ENCODE data around the gene CFAP299.

GRCh38 chr4:80295826-80296225 lies 39.7 kb upstream of the CFAP299 start:
- TF ChIP-seq CTCF (IDR thresholded peaks at IDR 0.05) = no peak
- no peak for TF ChIP-seq POLR2A (IDR thresholded peaks at IDR 0.05)

All from Peyer's patch (tissue), 4 donors.